Adrenal gland (tissue), 5 donors: ENCODE data around the gene PGS1.

Experiments
- POLR2A ChIP-seq, 2 donors: fragments of 450-650 bp; IDR thresholded peaks; one replicate each; pipeline ENCODE4 v1.6.1; 2017; ENCODE audit warnings: antibody characterized with exemption in 2 of 2, mild to moderate bottlenecking in 2 of 2, moderate library complexity in 1 of 2
- TF ChIP-seq, protein P1 (sequence below), 6 experiments: fragments of 450-650 bp in 4 of 6; fragments of 200-600 bp in 2 of 6; sonication (generic) in 1 of 6; IDR thresholded peaks; 1 replicate in 5 of 6; 2 replicates in 1 of 6; pipeline versions ENCODE4 v1.5.1 to v1.8.0; 2016 to 2021; ENCODE audit warnings: antibody characterized with exemption in 6 of 6, mild to moderate bottlenecking in 2 of 6, moderate library complexity in 1 of 6
- donor health status: DM: no; HTN: no; CAD: no.

DNA sequence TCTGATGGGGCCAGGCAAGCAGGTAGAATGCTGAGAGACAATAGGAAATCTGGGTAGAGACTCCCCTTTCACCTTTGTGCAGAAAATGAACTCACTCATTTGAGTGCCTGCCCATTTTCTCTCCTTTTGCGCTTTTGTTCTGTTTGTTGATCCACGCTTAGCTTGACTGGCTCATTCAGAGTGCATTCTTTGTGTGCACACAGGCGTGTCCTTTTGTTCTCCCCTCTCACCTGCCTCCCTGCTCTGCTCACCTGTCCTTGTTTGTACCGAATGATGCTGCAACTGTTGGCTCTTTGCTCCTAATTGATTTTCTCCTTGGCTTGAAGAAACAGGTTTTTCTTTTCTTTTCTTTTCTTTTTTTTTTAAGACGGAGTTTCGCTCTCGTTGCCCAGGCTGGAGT, 15.8 kb downstream of the PGS1 start:
- TF ChIP-seq, protein P1, sequence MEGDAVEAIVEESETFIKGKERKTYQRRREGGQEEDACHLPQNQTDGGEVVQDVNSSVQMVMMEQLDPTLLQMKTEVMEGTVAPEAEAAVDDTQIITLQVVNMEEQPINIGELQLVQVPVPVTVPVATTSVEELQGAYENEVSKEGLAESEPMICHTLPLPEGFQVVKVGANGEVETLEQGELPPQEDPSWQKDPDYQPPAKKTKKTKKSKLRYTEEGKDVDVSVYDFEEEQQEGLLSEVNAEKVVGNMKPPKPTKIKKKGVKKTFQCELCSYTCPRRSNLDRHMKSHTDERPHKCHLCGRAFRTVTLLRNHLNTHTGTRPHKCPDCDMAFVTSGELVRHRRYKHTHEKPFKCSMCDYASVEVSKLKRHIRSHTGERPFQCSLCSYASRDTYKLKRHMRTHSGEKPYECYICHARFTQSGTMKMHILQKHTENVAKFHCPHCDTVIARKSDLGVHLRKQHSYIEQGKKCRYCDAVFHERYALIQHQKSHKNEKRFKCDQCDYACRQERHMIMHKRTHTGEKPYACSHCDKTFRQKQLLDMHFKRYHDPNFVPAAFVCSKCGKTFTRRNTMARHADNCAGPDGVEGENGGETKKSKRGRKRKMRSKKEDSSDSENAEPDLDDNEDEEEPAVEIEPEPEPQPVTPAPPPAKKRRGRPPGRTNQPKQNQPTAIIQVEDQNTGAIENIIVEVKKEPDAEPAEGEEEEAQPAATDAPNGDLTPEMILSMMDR (IDR thresholded peaks at IDR 0.05) = no peak
- no peak for TF ChIP-seq POLR2A (IDR thresholded peaks at IDR 0.05)
